Activated CD4-positive, alpha-beta memory T cell treated with anti-CD3 and anti-CD28 coated beads for 36 hours (primary cell): ENCODE measurements around the gene SPATS2L. TPM values are rescaled to one million over a fixed set of nuclear protein-coding genes. Genes with fewer than 3 reads are reported as not detected.

Experiments
- CTCF ChIA-PET: fragments of 350-600 bp; sonication (Branson Sonifier 250); formaldehyde crosslinking; loops from one replicate; lab custom pipeline; 2021; ENCODE audit warnings: antibody characterized with exemption, inconsistent platforms; lab: Charles Lee
- POLR2A ChIA-PET: fragments of 350-600 bp; sonication (Branson Sonifier 250); formaldehyde crosslinking; loops from one replicate; lab custom pipeline; 2021; ENCODE audit warnings: antibody characterized with exemption; lab: Charles Lee
- DNase-seq: peaks from one replicate; pipeline ENCODE4 v3.0.0-alpha.2; 2020
- H3K27ac Mint-ChIP-seq: one replicate; pipeline ENCODE4 v1.8.0; 2021; ENCODE audit warnings: mixed read lengths
- H3K27me3 Mint-ChIP-seq: one replicate; pipeline ENCODE4 v1.8.0; 2021; ENCODE audit warnings: mixed read lengths
- H3K36me3 Mint-ChIP-seq: one replicate; pipeline ENCODE4 v1.8.0; 2021; ENCODE audit warnings: mixed read lengths
- H3K4me1 Mint-ChIP-seq: one replicate; pipeline ENCODE4 v1.8.0; 2021; ENCODE audit warnings: low read depth, mixed read lengths
- H3K4me3 Mint-ChIP-seq: one replicate; pipeline ENCODE4 v1.8.0; 2021; ENCODE audit warnings: mild to moderate bottlenecking, mixed read lengths
- H3K9me3 Mint-ChIP-seq: one replicate; pipeline ENCODE4 v1.8.0; 2021; ENCODE audit warnings: mixed read lengths
- intact Hi-C: fragments of 100-400 bp; cut with micrococcal nuclease; formaldehyde crosslinking; loops from one replicate; pipeline ENCODE4 v1.15.1; 2023
- total RNA-seq, 2 experiments: library from RNA; stranded (reverse); gene quantifications; one replicate each; pipeline ENCODE4 v1.2.3, GENCODE V29; 2021

Gene SPATS2L
- total RNA-seq, 2 experiments from 2014 or later, result 25.4 to 28.8 TPM

DNA sequence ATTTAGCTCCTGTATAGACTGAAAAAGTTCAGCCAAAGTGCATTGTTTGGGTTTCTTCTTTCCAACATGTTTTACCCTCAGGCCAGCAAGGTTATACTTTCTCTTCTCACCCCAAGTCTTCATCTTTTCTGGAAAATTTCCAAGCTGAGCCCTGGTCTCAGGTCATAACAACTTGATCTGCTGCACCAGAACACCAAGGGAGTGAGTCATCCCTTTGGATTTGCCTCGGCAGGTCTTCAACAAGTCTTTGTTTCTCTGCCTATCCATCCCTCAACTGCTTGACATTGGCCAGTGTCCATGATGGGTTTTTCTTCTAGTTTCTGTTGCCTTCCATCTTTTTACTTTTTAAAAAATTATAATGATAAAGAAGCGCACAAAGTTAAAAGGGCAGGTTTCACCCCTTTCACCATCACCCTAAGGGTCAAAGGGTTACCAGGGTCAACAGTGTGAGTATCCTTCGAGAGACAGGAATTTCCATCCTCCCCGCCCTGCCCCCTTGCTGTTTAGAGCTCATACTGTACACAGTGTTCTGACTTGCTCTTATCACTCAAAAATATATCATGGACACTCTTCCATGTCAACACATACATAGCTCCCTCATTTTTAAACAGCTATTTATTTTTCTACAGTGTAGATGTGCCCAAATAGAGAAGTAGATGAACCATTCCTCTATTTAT lies 5.7 kb upstream of the SPATS2L start:
- Mint-ChIP-seq H3K4me3 (no peak overlapping the region), H3K27me3 (no peaks in the 10 kb centered on the region), H3K27ac (no peak overlapping the region), H3K4me1 (peaks cover 4% of the 10 kb centered on the region), H3K36me3 (no peaks in the 10 kb centered on the region), H3K9me3 (no peaks in the 10 kb centered on the region)
- no peak for DNase-seq
- intact Hi-C loops, result no loop called here
- ChIA-PET CTCF (no interaction called here), POLR2A (no interaction called here)

DNA sequence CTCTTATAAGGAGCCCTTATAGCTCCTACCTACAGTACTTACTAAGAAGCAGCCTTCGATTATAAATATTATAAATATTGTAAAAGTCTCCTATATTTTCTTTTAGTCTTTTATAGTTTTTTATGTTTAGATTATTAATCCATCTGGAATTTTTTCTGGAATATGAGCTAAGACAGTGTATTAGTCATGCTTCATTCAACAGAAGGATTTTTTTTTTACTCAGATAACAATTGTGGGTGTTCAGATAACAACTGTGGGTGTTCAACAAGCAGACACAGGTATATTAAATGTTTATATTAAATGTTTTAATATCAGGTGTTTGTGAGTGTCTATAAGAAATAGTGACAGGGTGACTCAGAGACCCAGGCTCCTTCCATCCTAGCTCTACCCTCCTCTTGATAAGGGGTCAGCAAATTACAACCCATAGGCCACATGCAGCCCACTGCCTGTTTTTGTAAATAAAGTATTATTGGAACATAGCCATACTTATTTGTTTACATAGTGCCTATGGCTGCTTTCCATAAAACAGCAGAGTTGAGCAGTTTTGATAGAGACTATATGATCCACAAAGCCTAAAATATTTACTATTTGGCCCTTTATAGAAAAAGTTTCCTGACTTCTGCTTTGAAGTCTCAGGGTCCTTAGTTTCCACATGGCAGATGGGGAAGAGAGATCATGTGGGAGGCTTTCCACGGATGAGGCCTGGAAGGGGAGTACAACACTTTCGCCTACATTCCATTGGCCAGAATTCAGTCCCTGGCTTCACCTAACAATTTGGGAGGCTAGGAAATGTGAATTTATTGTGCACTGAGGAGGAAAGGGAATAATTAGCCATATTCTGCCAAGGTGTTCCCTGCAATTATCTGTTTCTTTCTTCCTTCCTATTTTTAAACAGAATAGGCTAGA lies 4.3 kb upstream of the SPATS2L start:
- ChIA-PET CTCF (no interaction called here), POLR2A (no interaction called here)
- Mint-ChIP-seq H3K36me3 (no peaks in the 10 kb centered on the region), H3K9me3 (no peaks in the 10 kb centered on the region), H3K27ac (no peak overlapping the region), H3K4me1 (peaks cover 6% of the 10 kb centered on the region), H3K27me3 (peaks cover 2% of the 10 kb centered on the region), H3K4me3 (no peak overlapping the region)
- intact Hi-C loops, result no loop called here
- DNase-seq, result no peak

DNA sequence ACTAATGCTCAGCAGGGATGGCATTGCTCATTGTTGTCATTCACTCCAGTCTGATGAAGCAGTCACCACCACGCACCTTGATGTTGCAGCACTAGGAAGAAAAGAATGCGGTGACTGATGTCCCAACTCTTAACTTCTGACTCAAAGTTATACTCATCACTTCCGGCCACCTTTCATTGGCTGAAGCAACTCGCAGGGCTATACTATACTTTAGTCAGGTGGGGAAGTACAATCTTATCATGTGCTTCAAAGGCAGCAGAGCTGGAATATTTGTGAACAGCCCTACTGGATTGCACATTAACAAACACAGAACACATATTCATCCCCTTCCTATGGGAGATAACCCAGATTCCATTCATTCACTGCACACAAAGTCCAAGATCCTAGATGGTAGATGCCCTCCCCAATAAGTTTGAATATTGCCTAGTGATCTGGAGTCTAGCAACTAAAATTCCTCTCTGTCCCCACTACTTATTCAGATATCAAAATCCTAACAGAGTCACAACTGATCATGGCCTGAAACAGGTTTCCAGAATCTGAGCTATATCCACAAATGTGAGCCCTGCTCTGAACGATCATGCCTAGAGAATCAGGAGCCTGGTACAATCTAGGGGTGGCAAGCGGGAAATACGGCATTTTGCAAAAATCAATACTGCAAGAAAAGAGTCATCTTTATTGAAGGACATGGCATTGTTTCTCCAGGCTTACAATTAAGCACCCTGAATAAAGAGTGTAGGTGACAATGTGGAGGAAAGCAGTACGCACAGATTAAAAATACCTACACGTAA lies 3.4 kb upstream of the SPATS2L start:
- intact Hi-C loops, result no loop called here
- peak; percentile 47 for DNase-seq

DNA sequence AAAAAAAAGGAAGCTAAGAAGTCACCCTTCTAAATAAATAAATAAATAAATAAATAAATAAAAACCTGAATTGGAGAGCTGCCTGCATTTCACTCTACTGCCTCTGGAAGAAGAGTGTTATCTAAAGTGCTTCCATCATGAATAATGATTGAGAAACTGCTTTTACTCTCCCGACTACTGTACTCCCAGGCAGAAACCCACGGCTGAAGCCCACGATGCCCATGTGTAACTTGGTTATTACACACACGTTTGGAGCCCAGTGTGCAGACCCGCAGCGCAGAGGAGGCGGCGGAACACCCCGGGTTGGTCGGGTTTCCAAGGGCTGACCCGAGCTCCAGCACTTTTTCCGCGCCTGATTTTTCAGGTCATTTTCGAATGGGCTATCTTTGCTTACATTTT lies 697 bp upstream of the SPATS2L start:
- CTCF ChIA-PET, result interaction anchor here (0.8 to 2.2 kb wide), 5 partner anchors 17 to 178 kb away, joined by 3 to 15 read pairs (median 6); no protein-coding TSS in a partner anchor
- peak overlapping the region; percentile 52 for H3K27ac Mint-ChIP-seq
- DNase-seq, result peak; percentile 11

More for the DNA sequence above, 3.4 kb upstream of the SPATS2L start:
- no peak overlapping the region for H3K4me3 Mint-ChIP-seq
- H3K27me3 Mint-ChIP-seq, result peaks cover 2% of the 10 kb centered on the region
- H3K36me3 Mint-ChIP-seq, result no peaks in the 10 kb centered on the region
- H3K9me3 Mint-ChIP-seq, result no peaks in the 10 kb centered on the region
- no peak overlapping the region for H3K27ac Mint-ChIP-seq
- CTCF ChIA-PET, result no interaction called here
- POLR2A ChIA-PET, result no interaction called here
- peaks cover 8% of the 10 kb centered on the region for H3K4me1 Mint-ChIP-seq

DNA sequence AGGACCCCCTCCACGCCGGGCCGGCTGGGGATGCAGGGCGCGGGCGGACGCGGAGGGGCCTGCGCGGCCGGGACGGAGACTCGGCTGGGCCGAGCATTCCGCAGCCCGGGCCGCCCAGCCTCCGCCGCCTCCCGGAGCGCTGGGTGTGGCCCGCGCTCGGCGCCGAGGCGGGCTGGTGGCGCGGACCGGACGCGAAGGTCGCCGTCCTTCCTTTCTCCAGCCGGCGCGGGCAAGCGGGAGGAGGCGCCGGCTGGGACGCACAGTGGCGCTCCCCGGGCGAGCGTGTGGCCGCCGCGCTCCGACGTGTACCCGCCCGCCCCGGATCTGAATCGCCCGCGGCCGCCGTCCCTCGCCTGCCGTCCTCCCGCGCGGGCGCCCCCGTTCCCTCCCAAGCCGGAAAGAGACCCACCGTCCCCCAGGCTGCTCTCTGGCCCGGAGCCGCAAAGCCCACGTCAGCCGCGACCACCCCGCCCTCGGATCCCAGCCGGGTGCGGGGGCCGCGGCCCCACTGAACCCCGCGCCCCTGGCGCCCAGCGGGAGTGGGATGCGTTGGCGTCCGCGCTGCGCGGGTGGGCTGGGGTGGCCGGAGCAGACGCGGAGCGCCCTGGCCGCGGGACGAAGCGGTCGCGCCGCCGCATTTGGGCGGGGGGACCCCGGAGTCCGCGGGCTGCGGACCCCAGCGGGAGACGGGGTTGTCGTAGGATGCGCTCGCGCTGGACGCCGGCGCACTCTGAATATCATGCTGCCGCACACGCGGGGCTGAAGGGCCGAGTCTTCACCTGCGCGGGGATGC lies 634 bp downstream of the SPATS2L start:
- CTCF ChIA-PET, result interaction anchor here (1.1 to 2.2 kb wide), 4 partner anchors 154 to 177 kb away, joined by 4 to 15 read pairs (median 8); no protein-coding TSS in a partner anchor
- Mint-ChIP-seq H3K9me3 (no peaks in the 10 kb centered on the region), H3K36me3 (no peaks in the 10 kb centered on the region), H3K27ac (peak overlapping the region; percentile 31), H3K4me3 (peak overlapping the region; percentile 70), H3K27me3 (peaks cover 4% of the 10 kb centered on the region), H3K4me1 (peaks cover 25% of the 10 kb centered on the region)
- DNase-seq, result peak; percentile 40
- POLR2A ChIA-PET, result interaction anchor here (1.3 kb wide), 1 partner anchor 148 kb away, joined by 4 read pairs; no protein-coding TSS in a partner anchor
- intact Hi-C loops, result loop anchor here (1.0 to 5.0 kb wide), 5 partner anchors 68 to 326 kb away; no protein-coding TSS in a partner anchor

More for the DNA sequence above, 697 bp upstream of the SPATS2L start:
- peaks cover 4% of the 10 kb centered on the region for H3K27me3 Mint-ChIP-seq
- intact Hi-C loops, result loop anchor here (1.0 to 5.0 kb wide), 5 partner anchors 69 to 325 kb away; no protein-coding TSS in a partner anchor
- POLR2A ChIA-PET, result interaction anchor here (0.7 to 1.3 kb wide), 4 partner anchors 68 to 150 kb away, joined by 3 to 4 read pairs (median 3); no protein-coding TSS in a partner anchor
- no peaks in the 10 kb centered on the region for H3K36me3 Mint-ChIP-seq
- no peaks in the 10 kb centered on the region for H3K9me3 Mint-ChIP-seq
- peak overlapping the region; percentile 82 for H3K4me3 Mint-ChIP-seq
- peaks cover 25% of the 10 kb centered on the region for H3K4me1 Mint-ChIP-seq

DNA sequence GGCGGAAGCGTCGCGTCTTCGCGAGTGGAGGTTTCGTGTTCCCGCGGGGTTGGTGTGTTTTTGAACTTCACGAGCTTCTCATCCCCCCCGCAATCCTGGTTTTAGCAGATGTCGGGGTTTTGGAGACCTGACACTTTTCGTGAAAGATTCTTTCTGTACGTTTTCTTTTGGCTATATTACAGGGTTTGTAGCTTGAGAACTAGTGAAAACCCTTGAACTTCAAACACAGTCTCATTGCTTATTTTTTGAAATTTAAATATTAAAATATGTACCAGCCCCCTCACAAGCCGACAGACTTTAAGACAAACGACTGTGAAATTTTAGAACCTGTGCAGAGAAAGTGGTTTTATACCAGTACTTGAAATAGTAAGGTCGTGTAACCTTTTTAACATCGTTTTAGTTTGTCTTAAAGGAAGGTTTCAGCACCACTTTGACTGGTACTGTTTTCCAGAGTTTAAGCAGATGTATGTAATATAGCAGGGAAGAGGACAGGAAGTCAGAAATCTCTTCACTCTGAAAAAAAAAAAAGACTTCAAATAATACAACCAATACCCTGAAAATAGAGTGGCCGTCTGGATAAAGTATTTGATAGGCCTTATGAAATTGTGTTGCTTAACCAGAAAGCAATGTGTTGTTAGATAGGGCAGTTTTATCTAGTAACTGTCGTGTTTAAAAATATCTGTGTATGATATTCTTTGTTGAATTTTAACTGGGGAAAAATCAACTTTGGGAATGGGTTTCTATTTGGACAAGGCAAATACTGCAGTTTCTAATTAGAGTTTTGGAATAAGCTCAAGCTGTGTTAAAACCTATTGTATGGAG lies 1.4 kb downstream of the SPATS2L start:
- peak overlapping the region; percentile 31 for H3K27ac Mint-ChIP-seq
- peaks cover 4% of the 10 kb centered on the region for H3K27me3 Mint-ChIP-seq
- no peaks in the 10 kb centered on the region for H3K36me3 Mint-ChIP-seq
- intact Hi-C loops, result loop anchor here (2.0 to 5.0 kb wide), 4 partner anchors 67 to 327 kb away; no protein-coding TSS in a partner anchor
- H3K9me3 Mint-ChIP-seq, result no peaks in the 10 kb centered on the region
- CTCF ChIA-PET, result no interaction called here
- POLR2A ChIA-PET, result no interaction called here
- peak overlapping the region; percentile 70 for H3K4me3 Mint-ChIP-seq
- H3K4me1 Mint-ChIP-seq, result peaks cover 25% of the 10 kb centered on the region
- DNase-seq, result peak; percentile 36

DNA sequence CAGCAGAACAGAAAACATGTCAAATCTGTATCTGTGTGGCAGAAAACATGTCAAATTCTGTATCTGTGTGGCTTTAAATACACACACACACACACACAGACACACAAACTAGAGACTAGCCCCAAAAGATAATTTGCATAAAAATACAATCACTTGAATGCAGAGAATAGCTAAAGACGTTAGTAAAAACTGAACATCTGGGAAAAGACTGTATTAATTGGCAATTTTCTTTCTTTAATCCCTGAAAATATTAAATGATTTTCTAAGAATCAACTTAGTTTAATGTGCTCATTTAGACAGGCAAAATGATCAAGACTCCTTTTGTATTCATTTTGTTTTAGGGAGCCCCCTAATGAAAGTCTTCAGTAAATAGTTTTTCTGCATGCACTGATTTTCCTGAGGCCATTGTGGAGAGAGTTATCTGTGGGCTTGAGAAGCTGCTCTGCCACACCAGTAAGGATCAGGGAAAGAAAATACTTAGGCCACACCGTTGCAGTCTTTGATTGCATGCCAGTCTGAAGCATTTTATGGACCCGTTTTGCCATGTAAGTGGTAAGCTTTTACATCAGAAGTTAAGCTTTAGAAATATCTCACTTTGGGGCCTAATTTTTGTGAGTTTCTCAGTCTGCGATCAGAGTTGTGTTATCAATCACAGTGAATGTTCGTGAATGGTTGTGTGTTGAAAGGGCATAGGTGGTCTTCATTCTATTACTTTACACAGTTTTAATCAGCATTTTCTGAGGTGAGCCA lies 2.2 kb downstream of the SPATS2L start:
- Mint-ChIP-seq H3K4me1 (peaks cover 25% of the 10 kb centered on the region), H3K9me3 (no peaks in the 10 kb centered on the region), H3K4me3 (peak overlapping the region; percentile 4), H3K27me3 (peaks cover 4% of the 10 kb centered on the region), H3K36me3 (no peaks in the 10 kb centered on the region), H3K27ac (peak overlapping the region; percentile 36)
- ChIA-PET CTCF (interaction anchor here (2.1 kb wide), 1 partner anchor 173 kb away, joined by 9 read pairs; no protein-coding TSS in a partner anchor), POLR2A (no interaction called here)
- intact Hi-C loops, result loop anchor here (5.0 kb wide), 1 partner anchor 99 kb away; no protein-coding TSS in a partner anchor
- no peak for DNase-seq

DNA sequence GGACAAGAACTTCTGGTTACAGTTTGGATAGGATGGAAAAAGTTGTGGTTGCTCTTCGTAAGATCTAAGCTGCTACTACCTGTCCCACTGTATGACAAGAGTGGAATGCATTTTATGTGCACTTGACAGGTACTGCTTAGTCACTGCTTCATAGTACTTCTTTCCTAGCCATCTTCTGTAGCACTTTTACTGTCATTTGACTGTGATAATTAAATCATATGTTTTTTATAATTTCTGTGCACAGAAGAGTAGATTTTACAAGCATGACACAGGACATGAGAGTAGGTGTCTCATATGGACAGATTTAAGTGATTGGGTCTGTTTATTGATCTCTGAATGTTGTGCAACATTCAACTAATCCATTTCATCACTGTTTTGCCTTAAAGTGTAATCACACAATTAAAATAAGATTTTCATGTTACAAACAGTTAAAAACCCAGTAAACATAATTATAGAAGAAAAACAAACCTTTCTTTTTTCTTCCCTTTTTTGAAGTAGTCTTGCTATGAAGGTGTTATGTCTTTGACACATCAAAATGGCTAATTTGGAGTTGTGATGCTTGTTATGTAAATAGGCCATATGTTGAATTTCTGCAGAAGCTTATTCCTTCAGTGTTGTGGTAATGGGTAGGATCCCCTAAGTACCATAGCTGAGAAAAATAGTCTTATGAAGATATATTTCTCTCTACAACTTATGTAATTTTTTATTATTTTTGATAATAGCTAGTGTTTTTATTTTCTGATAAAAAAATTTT lies 3.0 kb downstream of the SPATS2L start:
- Mint-ChIP-seq H3K27me3 (peaks cover 4% of the 10 kb centered on the region), H3K36me3 (no peaks in the 10 kb centered on the region), H3K9me3 (no peaks in the 10 kb centered on the region), H3K27ac (peak overlapping the region; percentile 36), H3K4me3 (no peak overlapping the region), H3K4me1 (peaks cover 25% of the 10 kb centered on the region)
- intact Hi-C loops, result loop anchor here (5.0 kb wide), 1 partner anchor 98 kb away; no protein-coding TSS in a partner anchor
- DNase-seq, result no peak
- ChIA-PET CTCF (interaction anchor here (0.7 to 2.1 kb wide), 2 partner anchors 64 to 172 kb away, joined by 3 to 9 read pairs; no protein-coding TSS in a partner anchor), POLR2A (no interaction called here)

DNA sequence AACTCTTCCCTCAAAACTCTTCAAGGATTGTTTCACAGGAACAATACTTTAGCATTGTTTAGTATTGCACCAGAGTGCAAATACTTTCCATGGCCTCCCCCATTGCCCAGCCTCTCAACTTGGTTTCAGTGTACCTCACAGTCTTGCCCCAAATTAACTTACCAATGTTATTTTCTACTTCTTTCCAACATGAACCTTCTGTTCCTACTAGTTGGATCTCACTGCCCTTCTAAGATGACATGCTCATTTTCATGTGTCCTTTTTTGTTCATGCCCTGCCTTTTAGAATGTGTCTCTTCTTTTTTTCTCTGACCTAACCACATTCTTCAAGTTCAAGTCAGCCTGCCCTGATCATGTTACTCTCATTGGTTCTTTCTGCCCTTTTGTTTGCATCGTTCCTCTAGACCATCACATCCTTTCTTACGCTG lies 4.1 kb downstream of the SPATS2L start:
- Mint-ChIP-seq H3K36me3 (no peaks in the 10 kb centered on the region), H3K4me3 (no peak overlapping the region), H3K27ac (no peak overlapping the region), H3K9me3 (no peaks in the 10 kb centered on the region), H3K27me3 (peaks cover 4% of the 10 kb centered on the region), H3K4me1 (peaks cover 27% of the 10 kb centered on the region)
- DNase-seq, result no peak
- CTCF ChIA-PET, result interaction anchor here (2.1 kb wide), 1 partner anchor 171 kb away, joined by 9 read pairs; no protein-coding TSS in a partner anchor
- POLR2A ChIA-PET, result no interaction called here
- intact Hi-C loops, result no loop called here
